SW480 (cell line): ENCODE measurements around the gene GRAMD2A.

Experiments
- DNase-seq: peaks from one replicate; pipeline ENCODE4 v3.0.0-alpha.2; 2016; ENCODE audit warnings: low spot score

The GRAMD2A gene

GRCh38 chr15:72197460-72198355 lies at the start of gene GRAMD2A:
GRAMD2A (minus strand) TSS chr15:72197787.
- peak; percentile 66 for DNase-seq

GRCh38 chr15:72242775-72243370 lies 45.3 kb upstream of the GRAMD2A start:
- DNase-seq, result no peak

GRCh38 chr15:72239652-72240051 lies 42.1 kb upstream of the GRAMD2A start:
- DNase-seq, result no peak

GRCh38 chr15:72238586-72238985 lies 41.0 kb upstream of the GRAMD2A start:
- no peak for DNase-seq

GRCh38 chr15:72237853-72238224 lies 40.3 kb upstream of the GRAMD2A start:
- peak; percentile 80 for DNase-seq

GRCh38 chr15:72237029-72237852 lies 39.7 kb upstream of the GRAMD2A start:
- peak; percentile 97 for DNase-seq

GRCh38 chr15:72236381-72237003 lies 38.9 kb upstream of the GRAMD2A start:
- no peak for DNase-seq

- no peak for DNase-seq
Measured at GRCh38 chr15:72235298-72235697, 37.7 kb upstream of the GRAMD2A start.

- no peak for DNase-seq
Measured at GRCh38 chr15:72233769-72234168, 36.2 kb upstream of the GRAMD2A start.

- peak; percentile 65 for DNase-seq
Measured at GRCh38 chr15:72231833-72232478, 34.4 kb upstream of the GRAMD2A start.

- DNase-seq, result peak; percentile 96
Measured at GRCh38 chr15:72231066-72231832, 33.7 kb upstream of the GRAMD2A start, which contains the start of gene PKM. PKM (minus strand) TSS chr15:72231190; CDS start chr15:72219097, 12,093 bp downstream.

- DNase-seq, result peak; percentile 87
Measured at GRCh38 chr15:72230197-72231065, 32.8 kb upstream of the GRAMD2A start.

GRCh38 chr15:72229947-72230196 lies 32.3 kb upstream of the GRAMD2A start:
- no peak for DNase-seq

GRCh38 chr15:72229076-72229946 lies 31.7 kb upstream of the GRAMD2A start:
- no peak for DNase-seq

GRCh38 chr15:72227720-72228119 lies 30.1 kb upstream of the GRAMD2A start:
- no peak for DNase-seq

GRCh38 chr15:72227192-72227586 lies 29.6 kb upstream of the GRAMD2A start:
- peak; percentile 35 for DNase-seq

- DNase-seq, result no peak
Measured at GRCh38 chr15:72223278-72223677, 25.7 kb upstream of the GRAMD2A start.

- DNase-seq, result peak; percentile 51
Measured at GRCh38 chr15:72222393-72222792, 24.8 kb upstream of the GRAMD2A start.

- no peak for DNase-seq
Measured at GRCh38 chr15:72220687-72221086, 23.1 kb upstream of the GRAMD2A start.
